ENCODE measurements around the gene STK33. TPM values are rescaled to one million over a fixed set of nuclear protein-coding genes. Genes with fewer than 3 reads are reported as not detected.

Gene STK33
- polyA plus RNA-seq, 1 of the 3 experiments (the other 2 are of a cell fraction) = 12.3 TPM

- TF ChIP-seq RFX5 (IDR thresholded peaks at IDR 0.05; ENCODE audit: low read length) (no peak), PBX3 (IDR thresholded peaks at IDR 0.05) (no peak), MEF2A (IDR thresholded peaks at IDR 0.05; ENCODE audit: borderline replicate concordance, low read depth) (no peak), IRF3 (IDR thresholded peaks at IDR 0.05; ENCODE audit: low read depth, low read length) (no peak)
- no peak for DNase-seq
- no peak overlapping the region for H2AFZ ChIP-seq (ENCODE audit: low read depth)
- H3K36me3 ChIP-seq (replicated peaks in 1 of 2; ENCODE audit: control insufficient read depth in 1 of 2, insufficient read depth in 2 of 2, low read length in 1 of 2) = no peaks in the 10 kb centered on the region
- 91% methylated on average over 5 of the region's 6 CpGs for WGBS (ENCODE audit: low lambda C conversion rate)
- H3K9ac ChIP-seq = no peak overlapping the region
- ChIA-PET CTCF (interaction anchor here (1.1 to 1.9 kb wide), 2 partner anchors 10 to 147 kb away, joined by 3 to 7 read pairs; no protein-coding TSS in a partner anchor), POLR2A (no interaction called here)
- H3K9me2 ChIP-seq = no peaks in the 10 kb centered on the region
- H3K4me2 ChIP-seq = no peak overlapping the region
- no peaks in the 10 kb centered on the region for H3K27me3 ChIP-seq (ENCODE audit: insufficient read depth)
- peaks cover 0 to 8% of the 10 kb centered on the region in 2 experiments; a peak in 1 of 4 replicates for H3K4me1 ChIP-seq (ENCODE audit: control insufficient read depth in 1 of 2, insufficient read depth in 2 of 2, low read depth in 1 of 2, low read length in 1 of 2)
- no peaks in the 10 kb centered on the region for H3K9me3 ChIP-seq
- H4K20me1 ChIP-seq (ENCODE audit: insufficient read depth) = no peaks in the 10 kb centered on the region
- H3K27ac ChIP-seq (ENCODE audit: low read depth in 2 of 2, low read length in 1 of 2) = no peak overlapping the region
- H3K79me2 ChIP-seq (ENCODE audit: insufficient read depth) = no peaks in the 10 kb centered on the region
- no peaks in the 10 kb centered on the region for H3F3A ChIP-seq (replicated peaks; ENCODE audit: insufficient read depth)
- no peak overlapping the region for H3K4me3 ChIP-seq (ENCODE audit: low read depth in 2 of 2, low read length in 1 of 2)
Observed at GRCh38 chr11:8366316-8366715, 227.7 kb downstream of the STK33 start.

- TF ChIP-seq MAX (IDR thresholded peaks at IDR 0.05; ENCODE audit: low read depth) (no peak), RFX5 (IDR thresholded peaks at IDR 0.05; ENCODE audit: low read length) (no peak), YY1 (IDR thresholded peaks at IDR 0.05; ENCODE audit: low read depth) (no peak), GABPA (IDR thresholded peaks at IDR 0.05; ENCODE audit: low read depth) (no peak), MXI1 (IDR thresholded peaks at IDR 0.05; ENCODE audit: low read depth, low read length) (no peak), SMC3 (IDR thresholded peaks at IDR 0.05; ENCODE audit: low read depth, low read length) (no peak), FOXM1 (IDR thresholded peaks at IDR 0.05; ENCODE audit: low read depth) (no peak), RXRA (IDR thresholded peaks at IDR 0.05; ENCODE audit: borderline replicate concordance, low read depth) (no peak)
- Histone ChIP-seq H3K27me3 (ENCODE audit: insufficient read depth) (no peaks in the 10 kb centered on the region), H3K9ac (no peak overlapping the region), H3K9me3 (no peaks in the 10 kb centered on the region), H3K36me3 (replicated peaks in 1 of 2; ENCODE audit: control insufficient read depth in 1 of 2, insufficient read depth in 2 of 2, low read length in 1 of 2) (no peaks in the 10 kb centered on the region), H3K4me1 (ENCODE audit: control insufficient read depth in 1 of 2, insufficient read depth in 2 of 2, low read depth in 1 of 2, low read length in 1 of 2) (peaks cover 0 to 8% of the 10 kb centered on the region in 2 experiments; a peak in 1 of 4 replicates), H2AFZ (ENCODE audit: low read depth) (no peak overlapping the region), H3K79me2 (ENCODE audit: insufficient read depth) (no peaks in the 10 kb centered on the region), H3F3A (replicated peaks; ENCODE audit: insufficient read depth) (no peaks in the 10 kb centered on the region), H3K27ac (ENCODE audit: low read depth in 2 of 2, low read length in 1 of 2) (no peak overlapping the region), H3K9me2 (no peaks in the 10 kb centered on the region), H4K20me1 (ENCODE audit: insufficient read depth) (no peaks in the 10 kb centered on the region), H3K4me2 (no peak overlapping the region), H3K4me3 (ENCODE audit: low read depth in 2 of 2, low read length in 1 of 2) (no peak overlapping the region)
- no peak for DNase-seq
- POLR2A ChIA-PET = no interaction called here
- CTCF ChIA-PET = interaction anchor here (1.1 to 1.9 kb wide), 2 partner anchors 9 to 146 kb away, joined by 3 to 7 read pairs; no protein-coding TSS in a partner anchor
- WGBS (ENCODE audit: low lambda C conversion rate) = 72% methylated on average over 11 of the region's 11 CpGs
Observed at GRCh38 chr11:8365216-8365941, 228.6 kb downstream of the STK33 start.
